Endothelial cell of umbilical vein (primary cell): ENCODE results near the gene CD79B. TPM values are rescaled to one million over a fixed set of nuclear protein-coding genes. Genes with fewer than 3 reads are reported as not detected.

ENCODE experiments used
- BruUV-seq: library from RNA; stranded (reverse); fragments of 400-500 nt; replicated peaks from 2 replicates; lab custom pipeline; 2021; lab: Mats Ljungman, UMichigan
- CTCF ChIA-PET: fragments of 300-600, 350-600 bp; sonication (Branson Sonifier 250); formaldehyde crosslinking; loops from one replicate; lab custom pipeline; 2021; ENCODE audit warnings: antibody characterized with exemption, inconsistent platforms; lab: Charles Lee
- POLR2A ChIA-PET: fragments of 300-600, 350-600 bp; sonication (Branson Sonifier 250); formaldehyde crosslinking; loops from one replicate; lab custom pipeline; 2021; ENCODE audit warnings: antibody characterized with exemption, inconsistent platforms; lab: Charles Lee
- DNase-seq: peaks from one replicate; pipeline ENCODE4 v3.0.0-alpha.2; 2011; ENCODE audit warnings: low read depth, low spot score
- FAIRE-seq: peaks from 2 replicates; lab custom pipeline; 2011; peaks lifted over from hg19 to GRCh38; lab: Jason Lieb, UNC
- H2AFZ ChIP-seq: 2 replicates; pipeline ENCODE4 v1.6.0; 2012; ENCODE audit warnings: low read depth, low read length, control low read depth, inconsistent platforms
- H3K27ac ChIP-seq: 2 replicates; pipeline ENCODE4 v1.5.1; 2011; ENCODE audit warnings: low read depth, mild to moderate bottlenecking, control low read depth, low read length, moderate library complexity; ENCODE audit not compliant: insufficient read depth
- H3K27me3 ChIP-seq, 2 experiments: 2 replicates each; pipeline versions ENCODE4 v1.6.0 to v1.6.1; 2011; ENCODE audit warnings: low read length in 2 of 2, mixed read lengths in 1 of 2; ENCODE audit not compliant: control insufficient read depth in 2 of 2, insufficient read depth in 2 of 2
- H3K36me3 ChIP-seq, 2 experiments: 2 replicates in 1 of 2; 3 replicates in 1 of 2; pipeline ENCODE4 v1.5.1; 2011; ENCODE audit warnings: low read length in 2 of 2, mild to moderate bottlenecking in 1 of 2, moderate library complexity in 1 of 2; ENCODE audit not compliant: control insufficient read depth in 2 of 2, insufficient read depth in 2 of 2; ENCODE audit errors: extremely low read depth in 1 of 2
- H3K4me1 ChIP-seq: 3 replicates; pipeline ENCODE4 v1.5.1; 2011; ENCODE audit warnings: mild to moderate bottlenecking, low read length; ENCODE audit not compliant: control insufficient read depth, insufficient read depth; ENCODE audit errors: extremely low read depth
- H3K4me2 ChIP-seq: 2 replicates; pipeline ENCODE4 v1.6.1; 2011; ENCODE audit warnings: low read length, control low read depth, mixed read lengths; ENCODE audit not compliant: insufficient read depth
- H3K4me3 ChIP-seq, 3 experiments: fragments of 200-600 bp in 1 of 3; sonication (generic), shearing (Covaris generic) in 1 of 3; replicated peaks in 1 of 3; 2 replicates each; pipeline ENCODE4 v1.5.1; 2011 to 2016; ENCODE audit warnings: control low read depth in 3 of 3, low read length in 3 of 3, mild to moderate bottlenecking in 2 of 3, inconsistent platforms in 1 of 3, low read depth in 1 of 3, moderate library complexity in 1 of 3; ENCODE audit not compliant: insufficient read depth in 1 of 3
- H3K79me2 ChIP-seq: 2 replicates; pipeline ENCODE4 v1.6.0; 2012; ENCODE audit warnings: low read length, inconsistent platforms; ENCODE audit not compliant: control insufficient read depth, insufficient read depth
- H3K9ac ChIP-seq: replicated peaks from 2 replicates; pipeline ENCODE3; 2011; ENCODE audit warnings: low read length, control low read depth; ENCODE audit not compliant: insufficient read depth; ENCODE audit errors: extremely low read depth
- H3K9me1 ChIP-seq: replicated peaks from 3 replicates; pipeline ENCODE4 v1.6.0; 2011; ENCODE audit warnings: mild to moderate bottlenecking, low read length; ENCODE audit not compliant: control insufficient read depth, insufficient read depth; ENCODE audit errors: extremely low read depth
- H3K9me3 ChIP-seq: replicated peaks from 2 replicates; pipeline ENCODE4 v1.5.1; 2012; ENCODE audit warnings: low read length, inconsistent platforms; ENCODE audit not compliant: control insufficient read depth, insufficient read depth
- H4K20me1 ChIP-seq: replicated peaks from 2 replicates; pipeline ENCODE3; 2011; ENCODE audit warnings: mild to moderate bottlenecking, low read length; ENCODE audit not compliant: control insufficient read depth, insufficient read depth; ENCODE audit errors: extremely low read depth
- CTCF ChIP-seq, 2 donors: IDR thresholded peaks; 1 replicate in 1 of 2; 2 replicates in 1 of 2; pipeline ENCODE4 v1.5.1; 2011; ENCODE audit warnings: low read length in 2 of 2, mild to moderate bottlenecking in 2 of 2, moderate library complexity in 2 of 2, control low read depth in 1 of 2, inconsistent platforms in 1 of 2, low read depth in 1 of 2; ENCODE audit not compliant: insufficient read depth in 1 of 2; ENCODE audit errors: extremely low read depth in 1 of 2
- EZH2 ChIP-seq: IDR thresholded peaks from 2 replicates; pipeline ENCODE4 v1.6.1; 2012; ENCODE audit warnings: borderline replicate concordance, low read depth, mild to moderate bottlenecking, moderate library complexity, low read length, inconsistent platforms; ENCODE audit not compliant: severe bottlenecking
- FOS ChIP-seq: IDR thresholded peaks from 2 replicates; pipeline ENCODE4 v1.6.1; 2011; ENCODE audit warnings: mild to moderate bottlenecking, low read length, moderate library complexity, borderline replicate concordance; ENCODE audit not compliant: insufficient read depth
- GATA2 ChIP-seq: IDR thresholded peaks from 2 replicates; pipeline ENCODE4 v1.7.0; 2011; ENCODE audit warnings: low read depth, mild to moderate bottlenecking, moderate library complexity, mixed read lengths, low read length; ENCODE audit not compliant: insufficient read length, insufficient read depth
- JUN ChIP-seq: IDR thresholded peaks from 2 replicates; pipeline ENCODE4 v1.6.1; 2011; ENCODE audit warnings: borderline replicate concordance, low read depth; ENCODE audit not compliant: insufficient read length, insufficient read depth
- MYC ChIP-seq: IDR thresholded peaks from one replicate; pipeline ENCODE4 v1.6.1; 2011; ENCODE audit warnings: mild to moderate bottlenecking, low read depth, low read length
- POLR2A ChIP-seq: IDR thresholded peaks from 2 replicates; pipeline ENCODE4 v1.6.1; 2012; ENCODE audit warnings: low read depth, mild to moderate bottlenecking, control low read depth, low read length
- POLR2AphosphoS5 ChIP-seq: IDR thresholded peaks from 2 replicates; pipeline ENCODE4 v1.6.1; 2012; ENCODE audit warnings: low read depth, mild to moderate bottlenecking, control low read depth, low read length, moderate library complexity; ENCODE audit not compliant: insufficient read depth
- dilution Hi-C: fragments of 300-500 bp; cut with MboI; formaldehyde crosslinking; loops from one replicate; pipeline ENCODE4 v1.15.0; 2019; ENCODE audit warnings: low sequenced_read_pairs; ENCODE audit not compliant: extremely low pct_ligation_motif_present
- intact Hi-C: fragments of 100-400 bp; cut with micrococcal nuclease; formaldehyde crosslinking; loops from one replicate; pipeline ENCODE4 v1.10.0; 2022
- polyA plus RNA-seq, 4 experiments: library from polyadenylated mRNA; depleted of rRNA in 3 of 4; stranded (reverse) in 3 of 4; unstranded in 1 of 4; fragments of >200 nt; gene quantifications; 2 replicates each; pipeline versions ENCODE4 v1.2.1 to v1.2.3, GENCODE V29; 2011 to 2012; ENCODE audit warnings: missing spikeins in 1 of 4
- total RNA-seq: library from RNA; stranded (reverse); gene quantifications from 2 replicates; pipeline ENCODE4 v1.2.3, GENCODE V29; 2021
- TF ChIP-seq, protein P1 (sequence below): IDR thresholded peaks from 2 replicates; pipeline ENCODE4 v1.6.1; 2011; ENCODE audit not compliant: insufficient read depth, insufficient read length

CD79B gene
- total and polyA plus RNA-seq, 2 donors (not counting 3 experiments of a cell fraction or from before 2014, with no cell fraction given), result 2.1 to 3.9 TPM

- H3K9ac ChIP-seq, result no peak overlapping the region
- BruUV-seq, result no TSS peak
- TF ChIP-seq, protein P1, sequence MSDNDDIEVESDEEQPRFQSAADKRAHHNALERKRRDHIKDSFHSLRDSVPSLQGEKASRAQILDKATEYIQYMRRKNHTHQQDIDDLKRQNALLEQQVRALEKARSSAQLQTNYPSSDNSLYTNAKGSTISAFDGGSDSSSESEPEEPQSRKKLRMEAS, result no peak
- TF ChIP-seq GATA2 (no peak), FOS (no peak), POLR2A (no peak), EZH2 (no peak), MYC (no peak), JUN (no peak), CTCF (IDR thresholded peaks at IDR 0.05; ENCODE audit: extremely low read depth in 1 of 2, insufficient read depth in 1 of 2, low read depth in 1 of 2, low read length in 2 of 2) (no peak), POLR2AphosphoS5 (no peak)
- H3K9me1 ChIP-seq, result no peaks in the 10 kb centered on the region
- H4K20me1 ChIP-seq, result no peaks in the 10 kb centered on the region
- H3K4me1 ChIP-seq, result no peaks in the 10 kb centered on the region
- dilution Hi-C loops (no loop called here), intact Hi-C loops (no loop called here)
- no peak for DNase-seq
- no peak overlapping the region for H3K27ac ChIP-seq
- no peak for FAIRE-seq
- POLR2A ChIA-PET, result no interaction called here
- H3K27me3 ChIP-seq, result no peaks in the 10 kb centered on the region
- CTCF ChIA-PET, result interaction anchor here (1.3 to 7.0 kb wide), 6 partner anchors 10 to 177 kb away, joined by 3 to 50 read pairs (median 6); partner anchors contain the start of gene GH1
- no peak overlapping the region for H3K4me2 ChIP-seq
- no peaks in the 10 kb centered on the region for H3K9me3 ChIP-seq
- no peaks in the 10 kb centered on the region for H3K36me3 ChIP-seq
- H3K4me3 ChIP-seq, result no peak overlapping the region
- no peaks in the 10 kb centered on the region for H3K79me2 ChIP-seq
- no peak overlapping the region for H2AFZ ChIP-seq
Measured at GRCh38 chr17:63956296-63956920, 24.3 kb upstream of the CD79B start.
